Thoracic aorta (tissue), 2 donors: ENCODE results near the gene EIF4EBP3. TPM values are rescaled to one million over a fixed set of nuclear protein-coding genes. Genes with fewer than 3 reads are reported as not detected.

Source experiments
- ATAC-seq: fragments of 150-250 bp; one replicate; pipeline ENCODE4 v1.8.0; 2017; ENCODE audit warnings: low read depth; ENCODE audit not compliant: insufficient number of reproducible peaks, low FRiP score
- DNase-seq: peaks from one replicate; pipeline ENCODE4 v3.0.0-alpha.2; 2020; ENCODE audit warnings: low spot score
- H3K27ac ChIP-seq, 2 donors: fragments of 200-600 bp; sonication (generic); 1 replicate in 1 of 2; 2 replicates in 1 of 2; pipeline ENCODE4 v1.5.1; 2016; ENCODE audit warnings: mild to moderate bottlenecking in 2 of 2, moderate library complexity in 2 of 2
- H3K27me3 ChIP-seq: fragments of 200-600 bp; sonication (generic); replicated peaks from 2 replicates; pipeline ENCODE4 v1.6.0; 2016; ENCODE audit warnings: mild to moderate bottlenecking; ENCODE audit not compliant: insufficient read depth
- H3K36me3 ChIP-seq: fragments of 200-600 bp; sonication (generic); one replicate; pipeline ENCODE4 v1.5.1; 2016
- H3K4me1 ChIP-seq, 2 donors: fragments of 200-600 bp; sonication (generic); 1 replicate in 1 of 2; 2 replicates in 1 of 2; pipeline versions ENCODE4 v1.5.1 to v1.6.0; 2016; ENCODE audit warnings: low read depth in 2 of 2, mild to moderate bottlenecking in 1 of 2; ENCODE audit not compliant: control insufficient read depth in 1 of 2
- H3K4me3 ChIP-seq: fragments of 200-600 bp; sonication (generic); 2 replicates; pipeline ENCODE4 v1.5.1; 2016; ENCODE audit warnings: mild to moderate bottlenecking
- H3K9me3 ChIP-seq: fragments of 200-600 bp; sonication (generic); 2 replicates; pipeline ENCODE4 v1.5.1; 2016
- CTCF ChIP-seq: fragments of 200-600 bp; sonication (generic); IDR thresholded peaks from one replicate; pipeline ENCODE4 v1.5.1; 2019; ENCODE audit warnings: antibody characterized with exemption
- total RNA-seq, 2 donors: library from RNA; depleted of rRNA; stranded (reverse); fragments of >200 nt; gene quantifications; one replicate each; pipeline versions ENCODE4 v1.1.0 to v1.2.3, GENCODE V29; 2016

The EIF4EBP3 gene
- total RNA-seq, 2 donors from 2014 or later = 6.0 TPM; not detected in 1

GRCh38 chr5:140550147-140551079 is 3.0 kb downstream of the EIF4EBP3 start:
- ATAC-seq = no peak
- Histone ChIP-seq H3K27ac (peak overlapping the region in 1 of 2 donors; percentile 94), H3K4me3 (no peak overlapping the region), H3K27me3 (no peaks in the 10 kb centered on the region), H3K4me1 (peaks cover 27 to 44% of the 10 kb centered on the region in 2 donors), H3K36me3 (peaks cover 19% of the 10 kb centered on the region), H3K9me3 (no peaks in the 10 kb centered on the region)
- TF ChIP-seq CTCF = no peak
- no peak for DNase-seq

GRCh38 chr5:140551872-140552271 is 4.4 kb downstream of the EIF4EBP3 start:
- TF ChIP-seq CTCF = no peak
- ATAC-seq = no peak
- Histone ChIP-seq H3K9me3 (no peaks in the 10 kb centered on the region), H3K36me3 (peaks cover 19% of the 10 kb centered on the region), H3K4me3 (no peak overlapping the region), H3K27me3 (no peaks in the 10 kb centered on the region), H3K27ac (no peak overlapping the region), H3K4me1 (peaks cover 34 to 50% of the 10 kb centered on the region in 2 donors)
- DNase-seq = no peak

DNA sequence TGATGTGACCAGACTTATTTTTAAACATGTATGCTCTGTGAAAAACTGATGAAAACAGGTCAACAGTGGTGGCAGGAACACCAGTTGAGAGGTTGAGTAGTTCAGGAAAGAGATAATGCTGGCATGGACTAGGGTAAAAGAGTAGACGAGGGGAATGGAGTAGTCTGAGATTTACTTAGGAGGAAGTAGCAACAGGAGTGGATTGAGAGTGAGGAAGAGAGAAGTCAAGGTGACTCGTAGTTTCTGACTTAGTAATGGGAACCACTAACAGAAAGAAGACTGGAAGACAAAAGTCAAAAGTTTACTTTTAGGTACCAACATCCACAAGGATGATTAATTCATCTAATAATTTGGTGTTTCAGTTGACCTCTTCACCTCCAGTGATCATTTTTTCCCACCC is 6.2 kb downstream of the EIF4EBP3 start:
- Histone ChIP-seq H3K27me3 (no peaks in the 10 kb centered on the region), H3K27ac (no peak overlapping the region), H3K36me3 (peaks cover 19% of the 10 kb centered on the region), H3K9me3 (no peaks in the 10 kb centered on the region), H3K4me1 (peaks cover 26 to 48% of the 10 kb centered on the region in 2 donors), H3K4me3 (no peak overlapping the region)
- TF ChIP-seq CTCF = no peak
- ATAC-seq = no peak
- no peak for DNase-seq

DNA sequence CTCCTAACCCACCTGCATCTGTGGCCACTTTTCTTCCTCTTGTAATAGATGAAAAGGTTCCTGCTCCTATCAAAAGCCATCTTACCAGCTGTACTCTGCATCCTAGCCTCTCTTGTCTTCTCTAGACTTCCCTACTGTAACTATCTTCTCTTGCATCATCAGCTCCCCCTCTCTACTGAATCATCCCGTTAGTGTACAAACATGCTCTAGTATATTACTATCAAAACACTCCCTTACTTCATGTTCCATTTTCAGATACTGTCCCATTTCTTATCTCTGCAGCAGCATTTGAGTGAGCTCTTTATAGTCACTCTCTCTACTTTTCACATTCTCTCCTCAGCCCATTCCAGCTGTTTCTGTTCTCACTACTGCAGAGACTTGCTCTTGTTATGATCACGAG is 7.0 kb downstream of the EIF4EBP3 start:
- no peaks in the 10 kb centered on the region for H3K9me3 ChIP-seq
- H3K4me1 ChIP-seq = peaks cover 20 to 40% of the 10 kb centered on the region in 2 donors
- DNase-seq (no peak), ATAC-seq (no peak)
- no peaks in the 10 kb centered on the region for H3K27me3 ChIP-seq
- H3K4me3 ChIP-seq = no peak overlapping the region
- no peak overlapping the region for H3K27ac ChIP-seq
- peaks cover 19% of the 10 kb centered on the region for H3K36me3 ChIP-seq
- no peak for TF ChIP-seq CTCF

GRCh38 chr5:140555747-140556312 is 8.4 kb downstream of the EIF4EBP3 start:
- Histone ChIP-seq H3K9me3 (no peaks in the 10 kb centered on the region), H3K27ac (peak overlapping the region in 1 of 2 donors; percentile 87), H3K36me3 (peaks cover 11% of the 10 kb centered on the region), H3K27me3 (no peaks in the 10 kb centered on the region), H3K4me3 (peak overlapping the region; percentile 79), H3K4me1 (peaks cover 20 to 33% of the 10 kb centered on the region in 2 donors)
- DNase-seq (no peak), ATAC-seq (no peak)
- no peak for TF ChIP-seq CTCF
